OCI-LY3 (cell line): ENCODE results near the gene FGF19.

ENCODE experiments used
- H2AFZ ChIP-seq: fragments of 200-600, 300-600 bp; shearing (Covaris generic); 2 replicates; pipeline ENCODE4 v1.6.0; 2014; ENCODE audit warnings: antibody characterized with exemption, low read depth, low read length
- H3K27ac ChIP-seq: fragments of 200-600, 300-600 bp; sonication (generic); 2 replicates; pipeline ENCODE4 v1.5.1; 2014; ENCODE audit warnings: mild to moderate bottlenecking, low read length, moderate library complexity, mixed read lengths
- H3K27me3 ChIP-seq: fragments of 200-600, 300-600 bp; sonication (generic); 2 replicates; pipeline ENCODE4 v1.6.1; 2014; ENCODE audit warnings: low read depth, low read length, mixed read lengths
- H3K36me3 ChIP-seq: fragments of 200-600, 300-600 bp; sonication (generic); replicated peaks from 2 replicates; pipeline ENCODE3; 2014; ENCODE audit warnings: low read depth, low read length, mixed read lengths
- H3K4me1 ChIP-seq: fragments of 300-600, 200-600 bp; sonication (generic); 2 replicates; pipeline ENCODE4 v1.6.1; 2014; ENCODE audit warnings: low read length, mixed read lengths
- H3K4me2 ChIP-seq: fragments of 200-600, 300-600 bp; sonication (generic); 2 replicates; pipeline ENCODE4 v1.6.1; 2014; ENCODE audit warnings: low read length, mixed read lengths
- H3K4me3 ChIP-seq: fragments of 300-600, 200-600 bp; sonication (generic); 2 replicates; pipeline ENCODE4 v1.5.1; 2014; ENCODE audit warnings: antibody characterized with exemption, mild to moderate bottlenecking, low read length, moderate library complexity
- H3K79me2 ChIP-seq: fragments of 300-600, 200-600 bp; shearing (Covaris generic); 2 replicates; pipeline ENCODE4 v1.6.1; 2014; ENCODE audit warnings: mild to moderate bottlenecking, low read length, mixed read lengths
- H3K9ac ChIP-seq: fragments of 300-600, 200-600 bp; shearing (Covaris generic); 2 replicates; pipeline ENCODE4 v1.6.0; 2014; ENCODE audit warnings: mild to moderate bottlenecking, low read length, moderate library complexity
- H3K9me3 ChIP-seq: fragments of 200-600, 300-600 bp; shearing (Covaris generic); 2 replicates; pipeline ENCODE4 v1.6.1; 2014; ENCODE audit warnings: low read length, mixed read lengths; ENCODE audit not compliant: insufficient read depth
- H4K20me1 ChIP-seq: fragments of 200-600, 300-600 bp; sonication (generic); 2 replicates; pipeline ENCODE4 v1.6.1; 2016; ENCODE audit warnings: low read length, mixed read lengths; ENCODE audit not compliant: insufficient read depth
- EZH2phosphoT487 ChIP-seq: fragments of 200-600 bp; shearing (Covaris generic); IDR thresholded peaks from 2 replicates; pipeline ENCODE4 v1.6.1; 2018; ENCODE audit warnings: antibody characterized with exemption, mixed run types, low read depth
- TF ChIP-seq, protein P1 (sequence below): fragments of 200-600, 300-600 bp; sonication (generic); IDR thresholded peaks from 2 replicates; pipeline ENCODE4 v1.5.1; 2014; ENCODE audit warnings: antibody characterized with exemption, low read length, low read depth

FGF19 gene

GRCh38 chr11:69656536-69657455 is 47.0 kb downstream of the FGF19 start:
- Histone ChIP-seq H3K4me1 (no peaks in the 10 kb centered on the region), H3K36me3 (peaks cover 12% of the 10 kb centered on the region), H3K27ac (no peak overlapping the region), H3K9me3 (no peaks in the 10 kb centered on the region), H3K4me3 (no peak overlapping the region), H4K20me1 (no peaks in the 10 kb centered on the region), H3K4me2 (no peak overlapping the region), H3K9ac (no peak overlapping the region), H3K79me2 (no peaks in the 10 kb centered on the region), H2AFZ (no peak overlapping the region), H3K27me3 (no peaks in the 10 kb centered on the region)
- TF ChIP-seq EZH2phosphoT487: no peak
- TF ChIP-seq, protein P1, sequence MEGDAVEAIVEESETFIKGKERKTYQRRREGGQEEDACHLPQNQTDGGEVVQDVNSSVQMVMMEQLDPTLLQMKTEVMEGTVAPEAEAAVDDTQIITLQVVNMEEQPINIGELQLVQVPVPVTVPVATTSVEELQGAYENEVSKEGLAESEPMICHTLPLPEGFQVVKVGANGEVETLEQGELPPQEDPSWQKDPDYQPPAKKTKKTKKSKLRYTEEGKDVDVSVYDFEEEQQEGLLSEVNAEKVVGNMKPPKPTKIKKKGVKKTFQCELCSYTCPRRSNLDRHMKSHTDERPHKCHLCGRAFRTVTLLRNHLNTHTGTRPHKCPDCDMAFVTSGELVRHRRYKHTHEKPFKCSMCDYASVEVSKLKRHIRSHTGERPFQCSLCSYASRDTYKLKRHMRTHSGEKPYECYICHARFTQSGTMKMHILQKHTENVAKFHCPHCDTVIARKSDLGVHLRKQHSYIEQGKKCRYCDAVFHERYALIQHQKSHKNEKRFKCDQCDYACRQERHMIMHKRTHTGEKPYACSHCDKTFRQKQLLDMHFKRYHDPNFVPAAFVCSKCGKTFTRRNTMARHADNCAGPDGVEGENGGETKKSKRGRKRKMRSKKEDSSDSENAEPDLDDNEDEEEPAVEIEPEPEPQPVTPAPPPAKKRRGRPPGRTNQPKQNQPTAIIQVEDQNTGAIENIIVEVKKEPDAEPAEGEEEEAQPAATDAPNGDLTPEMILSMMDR: no peak

DNA sequence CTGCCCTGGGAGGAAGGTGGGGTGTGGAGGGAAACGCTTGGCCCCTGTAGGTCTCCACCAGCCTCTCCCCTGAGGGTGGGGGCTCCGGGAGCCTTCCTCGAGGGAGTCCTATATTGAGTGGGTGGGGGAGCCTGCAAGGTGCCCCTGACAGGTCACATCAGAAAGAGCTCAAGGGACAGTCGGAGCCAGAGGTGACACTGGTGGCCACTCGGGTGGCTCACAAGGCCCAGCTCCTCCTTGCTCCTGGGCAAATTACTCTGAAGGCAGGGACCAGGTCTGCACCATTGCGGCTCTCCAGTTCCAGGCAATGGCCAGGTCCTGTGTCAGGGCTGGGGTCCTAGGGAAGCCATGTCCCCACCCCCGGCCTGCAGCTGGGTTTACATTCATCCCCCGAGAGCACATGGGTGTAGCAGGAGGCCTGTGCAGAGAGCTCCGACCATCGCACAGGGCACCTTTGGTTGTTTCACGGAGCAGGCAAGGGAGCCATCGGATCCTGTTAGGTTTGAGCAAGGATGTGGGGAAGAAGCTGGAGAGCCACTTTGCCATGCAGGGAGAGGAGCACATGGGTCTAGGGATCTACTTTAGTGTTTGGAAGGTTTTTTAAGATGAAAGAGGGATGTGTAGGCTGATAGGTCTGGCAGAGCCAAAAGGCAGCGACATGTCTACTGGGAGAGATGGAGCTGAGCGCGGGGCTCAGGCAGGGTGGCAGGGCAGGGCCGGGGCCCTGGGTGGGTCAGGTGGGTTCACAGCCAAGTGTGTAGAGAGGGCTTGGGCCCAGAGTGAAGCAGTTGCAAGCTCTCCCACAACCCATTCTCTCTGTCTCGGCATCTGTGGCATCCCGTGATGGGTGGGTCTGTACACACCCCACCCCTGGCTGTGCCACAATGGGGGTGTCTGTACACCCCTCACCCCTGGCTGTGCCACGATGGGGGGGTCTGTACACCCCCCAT is 48.1 kb downstream of the FGF19 start:
- no peak overlapping the region for H3K4me2 ChIP-seq
- no peaks in the 10 kb centered on the region for H4K20me1 ChIP-seq
- H3K27me3 ChIP-seq: no peaks in the 10 kb centered on the region
- H3K9ac ChIP-seq: no peak overlapping the region
- TF ChIP-seq, protein P1: no peak
- no peak for TF ChIP-seq EZH2phosphoT487
- H3K36me3 ChIP-seq: peaks cover 20% of the 10 kb centered on the region
- no peak overlapping the region for H3K4me3 ChIP-seq
- H3K79me2 ChIP-seq: no peaks in the 10 kb centered on the region
- H3K9me3 ChIP-seq: no peaks in the 10 kb centered on the region
- H2AFZ ChIP-seq: no peak overlapping the region
- H3K4me1 ChIP-seq: no peaks in the 10 kb centered on the region
- H3K27ac ChIP-seq: no peak overlapping the region

- Histone ChIP-seq H3K79me2 (0 out of 2 replicates have a peak, but pooled peaks cover 1% of the 10 kb centered on the region), H3K36me3 (peaks cover 25% of the 10 kb centered on the region), H3K4me1 (no peaks in the 10 kb centered on the region), H3K4me2 (no peak overlapping the region), H3K9me3 (no peaks in the 10 kb centered on the region), H4K20me1 (no peaks in the 10 kb centered on the region), H3K9ac (no peak overlapping the region), H3K4me3 (no peak overlapping the region), H2AFZ (no peak overlapping the region), H3K27ac (no peak overlapping the region), H3K27me3 (no peaks in the 10 kb centered on the region)
- no peak for TF ChIP-seq EZH2phosphoT487
- TF ChIP-seq, protein P1: no peak
These were observed 49.0 kb downstream of the FGF19 start for GRCh38 chr11:69654660-69655478.
